CD4-positive, alpha-beta T cell treated with Interferon alpha-2 for 1 hour (primary cell): Measurements from ENCODE around the gene ETHE1.
"Not testable (repeated sequence)": the region's sequence is repeated elsewhere in the genome, so short reads cannot be mapped to it uniquely, and the experiment has no call there.

ENCODE experiments used
- DNase-seq, 2 donors: peaks; one replicate each; pipeline ENCODE4 v3.0.0-alpha.2; 2020 to 2022

Gene ETHE1

DNA sequence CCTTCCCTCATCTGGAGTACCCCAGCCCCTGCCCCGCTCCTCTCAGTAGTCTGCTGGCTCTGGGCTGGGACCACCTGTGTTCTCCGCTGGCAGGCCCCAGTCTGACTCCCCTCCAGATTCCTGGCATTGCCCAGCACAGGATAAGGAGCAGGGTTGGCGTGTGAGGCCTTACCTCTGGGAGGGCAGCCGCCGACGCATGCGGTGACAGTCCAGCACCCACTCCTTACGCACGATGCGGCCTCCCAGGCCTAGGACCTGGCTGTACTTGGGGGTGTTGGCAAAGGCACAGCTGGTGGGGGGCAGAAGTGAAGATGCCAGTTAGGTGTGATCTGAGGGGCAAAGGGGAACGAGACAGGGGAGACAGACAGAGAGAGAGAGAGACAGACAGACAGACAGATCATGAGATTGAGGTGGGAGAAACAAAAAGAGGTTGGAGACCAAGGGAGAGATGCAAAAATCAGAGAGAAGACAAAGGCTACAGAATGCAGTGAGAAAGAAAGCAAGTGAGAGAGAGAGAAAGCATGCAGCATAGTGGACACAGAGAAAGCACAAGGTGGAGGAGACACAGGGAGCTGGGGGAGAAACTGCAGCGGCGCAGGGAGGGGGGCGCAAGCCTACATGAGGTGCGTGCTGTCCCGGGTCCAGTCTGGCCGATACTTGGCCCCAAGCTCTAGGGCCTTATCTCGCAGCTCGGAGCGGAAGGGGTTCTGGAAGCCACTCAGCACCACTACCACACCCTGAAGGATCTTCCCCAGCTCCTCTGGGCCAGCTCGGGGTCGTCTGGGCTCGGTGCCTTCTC, 24.6 kb upstream of the ETHE1 start:
- DNase-seq = no peak

DNA sequence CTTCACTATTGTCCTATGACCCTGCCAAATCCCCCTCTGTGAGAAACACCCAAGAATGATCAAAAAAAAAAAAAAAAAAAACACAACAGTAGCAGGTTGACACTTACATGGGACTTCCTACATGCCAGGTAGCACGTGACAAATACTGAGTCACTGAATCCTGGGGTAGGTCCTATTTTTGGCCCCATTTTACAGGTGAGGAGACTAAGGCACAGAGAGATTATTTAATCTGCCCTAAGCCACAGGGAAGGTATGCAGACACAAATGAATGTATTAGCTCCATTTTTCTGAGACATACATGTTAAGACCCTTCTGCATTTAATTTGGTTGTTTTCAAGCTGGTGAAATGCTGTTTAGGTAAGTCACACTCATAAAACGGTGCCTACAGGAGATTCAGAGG, 21.7 kb upstream of the ETHE1 start:
- no peak for DNase-seq

DNA sequence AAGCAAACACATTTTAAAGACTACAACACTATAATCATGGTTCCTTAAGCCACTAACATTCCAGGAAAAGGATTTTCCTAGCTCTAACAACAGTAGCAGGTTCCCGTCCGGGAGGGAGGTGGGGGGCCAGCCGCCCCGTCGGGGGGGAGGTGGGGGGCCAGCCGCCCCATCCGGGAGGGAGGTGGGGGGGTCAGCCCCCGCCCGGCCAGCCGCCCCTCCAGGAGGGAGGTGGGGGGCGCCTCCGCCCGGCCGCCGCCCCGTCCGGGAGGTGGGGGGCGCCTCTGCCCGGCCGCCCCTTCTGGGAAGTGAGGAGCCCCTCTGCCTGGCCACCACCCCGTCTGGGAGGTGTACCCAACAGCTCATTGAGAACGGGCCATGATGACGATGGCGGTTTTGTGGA, 20.9 kb upstream of the ETHE1 start:
- not testable (repeated sequence) for DNase-seq

DNA sequence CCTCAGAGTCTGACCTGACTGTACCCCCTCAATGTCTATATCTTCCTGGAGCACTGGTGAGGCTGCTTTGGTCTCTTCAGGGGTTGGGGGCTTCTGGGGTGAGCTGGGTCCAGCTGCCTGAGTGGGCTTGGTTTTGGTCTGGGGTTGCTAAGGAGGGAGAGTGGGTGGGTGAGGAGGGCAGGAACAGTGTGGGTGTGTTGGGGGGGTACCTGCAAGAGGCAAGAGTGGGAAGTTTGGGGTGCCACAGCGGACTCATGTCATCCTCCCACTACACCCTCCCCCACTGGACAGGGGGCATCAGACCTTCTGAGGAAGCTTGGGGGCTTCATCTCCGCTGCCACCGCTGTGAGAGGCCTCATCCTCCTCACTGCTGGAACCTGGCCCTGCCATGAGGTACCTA, 19.6 kb upstream of the ETHE1 start:
- DNase-seq = no peak

DNA sequence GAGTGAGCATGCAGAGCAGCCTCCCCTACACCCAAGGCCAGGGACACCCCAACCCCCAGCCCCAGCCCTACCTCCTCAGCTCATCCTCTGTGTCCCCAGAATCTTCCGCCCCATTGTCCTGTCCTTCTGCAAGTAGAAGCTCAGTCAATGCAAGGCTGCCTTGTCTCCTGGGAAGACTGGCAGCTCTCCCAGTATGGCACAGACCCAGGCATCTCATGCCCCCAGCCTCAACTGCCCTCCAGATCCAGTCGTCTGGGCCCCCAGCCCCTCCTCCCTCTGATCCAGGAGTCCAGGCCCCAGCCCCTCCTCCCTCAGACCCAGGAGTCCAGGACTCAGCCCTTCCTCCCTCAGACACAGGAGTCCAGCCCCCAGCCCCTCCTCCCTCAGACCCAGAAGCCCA, 19.0 kb upstream of the ETHE1 start:
- DNase-seq = no peak

DNA sequence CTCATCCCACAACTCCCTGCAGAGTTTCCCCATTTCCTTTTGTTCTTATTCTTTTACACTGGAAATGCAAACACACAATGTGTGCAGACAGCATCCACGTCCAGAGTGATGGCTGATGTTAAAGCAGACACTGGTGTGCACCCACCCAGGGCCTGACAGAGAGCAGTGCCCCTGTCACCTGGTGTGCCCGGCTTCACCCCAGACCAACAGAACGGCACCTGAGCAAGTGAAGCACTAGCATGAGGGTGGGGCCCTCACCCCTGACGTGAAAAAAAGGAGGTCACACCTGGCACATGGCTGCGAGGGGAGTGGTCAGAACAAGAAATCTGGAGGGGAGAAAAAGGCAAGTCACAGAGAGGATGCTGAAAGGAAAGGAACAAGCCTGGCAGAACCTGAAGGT, 18.3 kb upstream of the ETHE1 start:
- DNase-seq = no peak

DNA sequence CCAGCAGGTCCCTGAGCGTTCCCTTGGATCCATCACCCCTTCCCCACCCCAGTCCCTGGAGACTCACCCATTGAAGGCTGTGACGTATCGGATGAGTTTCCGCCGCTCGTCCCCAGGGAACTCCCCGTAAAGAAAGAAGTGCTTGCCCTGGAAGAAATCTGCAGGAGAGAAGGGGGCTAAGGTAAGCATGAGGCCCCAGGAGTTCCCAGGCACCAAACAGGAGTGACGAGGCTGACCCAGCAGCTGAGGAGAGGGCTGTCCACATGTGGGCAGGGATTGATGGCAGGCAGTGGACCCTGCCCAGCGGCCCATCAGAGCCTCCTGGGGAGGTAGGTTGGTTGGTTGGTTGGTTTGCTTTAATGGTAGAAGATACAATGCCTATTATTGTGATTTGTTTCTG, 17.1 kb upstream of the ETHE1 start:
- DNase-seq = no peak

DNA sequence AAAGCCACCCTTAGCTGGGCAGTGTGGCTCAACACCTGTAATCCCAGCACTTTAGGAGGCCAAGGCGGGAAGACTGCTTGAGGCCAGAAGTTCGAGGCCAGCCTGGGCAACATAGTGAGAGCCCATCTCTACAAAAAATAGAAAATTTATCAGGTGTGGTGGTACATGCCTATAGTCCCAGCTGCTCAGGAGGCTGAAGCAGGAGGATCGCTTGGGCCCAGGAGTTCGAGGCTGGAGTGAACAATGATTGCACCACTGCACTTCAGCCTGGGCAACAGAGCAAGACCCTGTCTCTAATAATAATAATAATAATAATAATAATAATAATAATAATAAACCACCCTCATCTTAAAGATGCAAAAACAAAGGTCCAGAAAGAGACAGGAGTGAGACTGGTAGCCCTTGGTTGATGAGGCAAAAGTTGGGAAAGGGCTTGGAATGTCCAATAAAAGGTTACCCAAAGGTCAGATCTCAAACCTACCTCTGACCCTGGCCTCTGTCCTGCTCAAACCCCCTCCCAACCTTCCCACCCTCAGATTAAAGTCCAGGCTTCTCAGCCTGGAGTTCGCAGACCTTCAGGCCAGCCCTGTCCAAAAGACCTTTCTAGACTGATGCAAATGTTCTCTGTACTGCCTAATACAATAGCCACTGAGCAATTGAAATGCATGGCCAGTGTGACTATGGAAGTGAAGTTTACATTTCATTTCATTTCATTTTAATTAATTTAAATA, 15.1 kb upstream of the ETHE1 start:
- DNase-seq = no peak

DNA sequence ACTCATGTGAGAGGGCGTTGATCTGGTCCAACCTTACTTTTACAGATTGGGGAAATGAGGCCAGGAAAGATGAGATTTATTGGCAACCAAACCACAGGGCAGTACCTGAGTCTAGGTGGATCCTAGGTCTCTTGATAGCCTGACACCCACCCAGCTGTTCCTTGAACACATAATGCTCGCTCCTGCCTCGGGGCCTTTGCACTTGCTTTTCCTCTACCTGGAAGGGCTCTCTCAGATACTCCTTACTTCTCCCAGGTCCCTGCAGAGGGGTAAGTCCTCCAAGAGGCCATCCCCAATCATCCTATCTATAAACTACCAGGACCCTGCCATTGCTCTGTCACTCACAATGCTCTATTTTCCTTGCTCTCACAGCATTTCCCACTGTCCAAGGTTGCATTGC, 13.4 kb upstream of the ETHE1 start:
- no peak for DNase-seq

DNA sequence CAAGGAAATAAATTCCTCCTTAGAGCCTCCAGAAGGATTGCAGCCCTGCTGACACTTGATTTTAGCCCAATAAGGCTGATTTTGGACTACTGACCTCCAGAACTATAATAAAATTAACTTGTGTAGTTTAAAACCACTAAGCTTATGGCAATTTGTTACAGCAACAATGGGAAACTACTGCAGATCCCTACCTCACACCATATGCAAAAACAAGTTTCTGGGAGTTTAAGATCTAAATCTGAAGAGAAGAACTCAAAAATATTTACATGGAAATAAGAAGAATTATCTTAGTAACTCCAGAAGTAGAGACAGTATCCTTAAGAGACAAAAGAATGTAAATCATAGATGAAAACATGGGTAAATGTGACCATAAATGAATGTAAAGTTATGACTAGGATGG, 11.9 kb upstream of the ETHE1 start:
- no peak for DNase-seq

DNA sequence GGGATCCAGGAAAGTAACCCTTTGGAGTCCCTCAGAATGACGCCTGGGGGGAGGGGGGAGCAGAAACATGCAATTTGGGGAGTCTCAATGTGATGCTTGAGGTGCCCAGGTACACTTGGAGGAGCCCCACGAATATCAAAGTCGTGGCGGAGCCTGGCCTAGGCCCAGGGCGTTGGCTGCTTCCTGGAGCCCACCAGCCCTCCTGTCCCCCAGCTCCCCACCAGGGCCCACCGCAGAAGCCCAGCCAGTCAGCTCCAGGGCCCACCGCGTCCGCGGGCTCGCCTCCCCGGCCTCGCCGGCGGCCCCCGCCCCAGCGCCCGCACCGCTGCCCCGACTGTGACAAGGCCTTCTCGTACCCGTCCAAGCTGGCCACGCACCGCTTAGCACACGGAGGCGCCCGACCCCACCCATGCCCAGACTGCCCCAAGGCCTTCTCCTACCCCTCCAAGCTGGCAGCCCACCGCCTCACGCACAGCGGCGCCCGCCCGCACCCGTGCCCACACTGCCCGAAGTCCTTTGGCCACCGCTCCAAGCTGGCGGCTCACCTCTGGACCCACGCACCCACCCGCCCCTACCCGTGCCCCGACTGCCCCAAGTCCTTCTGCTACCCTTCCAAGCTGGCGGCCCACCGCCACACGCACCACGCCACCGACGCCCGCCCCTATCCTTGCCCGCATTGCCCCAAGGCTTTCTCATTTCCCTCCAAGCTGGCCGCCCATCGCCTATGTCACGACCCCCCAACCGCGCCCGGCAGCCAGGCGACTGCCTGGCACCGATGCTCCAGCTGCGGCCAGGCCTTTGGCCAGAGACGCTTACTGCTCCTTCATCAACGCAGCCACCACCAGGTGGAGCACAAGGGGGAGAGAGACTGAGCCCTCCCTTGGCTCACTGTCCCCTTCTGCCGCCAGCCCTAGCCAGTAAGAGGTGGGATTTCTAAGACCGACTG, 8.1 kb upstream of the ETHE1 start:
- DNase-seq = peak; percentile 21 to 41

DNA sequence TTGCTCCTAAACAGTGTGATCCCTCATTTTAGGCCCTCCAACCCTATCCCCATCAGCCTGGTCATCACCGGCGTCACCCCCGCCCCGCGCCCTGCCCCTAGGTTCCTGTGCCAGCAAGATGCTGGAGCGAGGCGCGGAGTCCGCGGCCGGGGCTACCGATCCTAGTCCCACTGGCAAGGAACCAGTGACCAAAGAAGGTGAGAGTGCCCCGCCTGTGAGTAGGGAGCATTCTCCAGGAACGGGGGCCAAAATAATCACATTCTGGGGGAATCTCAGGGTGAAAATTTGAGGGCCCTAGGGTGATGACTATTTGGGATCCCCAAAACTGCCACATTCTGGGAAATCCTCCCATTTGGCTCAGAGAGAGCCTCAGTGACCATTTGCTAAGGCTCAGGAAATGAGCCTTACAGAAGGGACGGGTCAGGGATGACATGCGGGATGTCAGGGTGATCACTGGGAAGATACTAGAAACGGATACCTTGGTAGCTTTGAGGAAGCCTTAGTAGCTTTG, 7.4 kb upstream of the ETHE1 start:
- DNase-seq = no peak

DNA sequence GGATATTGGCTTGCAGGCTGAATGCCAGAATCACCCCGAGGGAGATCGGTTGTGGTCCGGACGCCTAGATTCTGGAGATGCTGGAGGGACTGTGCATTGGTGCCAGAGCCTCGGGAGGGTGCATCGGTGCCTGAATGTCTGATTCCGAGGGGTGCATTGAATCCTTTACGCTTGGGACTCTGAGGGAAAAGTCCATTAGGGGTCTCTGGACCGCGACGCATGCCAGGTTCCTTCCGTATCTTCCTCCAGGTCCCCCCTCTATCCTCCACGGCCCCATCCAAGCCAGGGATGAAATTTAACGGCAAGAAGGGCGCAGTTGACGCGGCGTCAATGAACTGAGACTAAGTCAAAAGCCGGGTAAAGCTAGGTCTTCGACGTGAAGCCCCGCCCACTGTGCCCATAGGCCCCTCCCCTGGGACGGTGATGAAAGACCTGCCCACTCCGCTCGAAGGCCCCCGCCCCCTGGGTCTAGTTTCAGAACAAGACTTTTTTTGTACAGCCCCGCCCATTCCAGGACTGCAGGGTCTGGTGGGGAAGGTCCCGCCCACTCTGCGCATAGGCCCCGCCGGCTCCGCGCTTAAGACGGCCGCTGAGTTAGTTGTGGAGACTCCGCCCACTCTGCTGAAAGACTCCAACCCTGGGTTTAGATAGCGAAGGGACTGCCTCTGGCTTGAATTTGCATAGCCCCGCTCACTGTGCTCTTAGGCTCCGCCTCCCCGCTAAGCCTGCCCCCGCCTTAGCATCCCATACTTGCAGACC, 6.7 kb upstream of the ETHE1 start:
- peak; percentile 98 for DNase-seq

DNA sequence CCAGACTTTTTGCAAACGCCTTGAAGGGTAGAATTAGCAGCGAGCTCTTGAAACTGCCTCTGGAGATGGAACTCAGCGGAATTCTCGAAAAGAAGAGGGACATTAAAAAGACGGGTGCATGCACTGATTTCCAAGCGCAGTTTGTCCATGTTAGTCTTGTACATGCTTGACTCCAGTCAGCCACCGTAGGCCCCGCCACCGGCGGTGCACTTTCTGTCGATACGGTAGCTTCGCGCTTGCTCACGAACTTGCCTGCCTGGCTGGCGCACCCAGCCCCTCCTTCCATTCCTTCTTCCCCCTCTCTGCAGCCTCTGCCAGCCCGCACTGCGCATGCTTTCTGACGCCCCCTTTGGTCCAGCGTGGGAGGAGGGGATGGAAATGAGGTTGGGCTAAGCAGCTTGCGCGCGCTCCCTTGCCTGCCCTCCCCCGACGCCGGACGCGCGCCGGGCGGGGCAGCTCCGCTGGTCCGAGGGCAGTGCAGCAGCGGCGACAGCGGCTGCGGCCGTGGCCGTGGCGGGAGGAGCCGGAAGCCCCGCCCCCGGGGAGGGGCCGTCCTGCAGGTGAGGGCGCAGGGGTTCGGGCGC, 6.1 kb upstream of the ETHE1 start, which contains the start of gene ZNF575:
TSS of gene ZNF575 (plus strand) at position 227 of the 584 bp plus-strand sequence. CDS start 1,235 bp downstream, outside the sequence.
- peak; percentile 84 to 88 for DNase-seq

DNA sequence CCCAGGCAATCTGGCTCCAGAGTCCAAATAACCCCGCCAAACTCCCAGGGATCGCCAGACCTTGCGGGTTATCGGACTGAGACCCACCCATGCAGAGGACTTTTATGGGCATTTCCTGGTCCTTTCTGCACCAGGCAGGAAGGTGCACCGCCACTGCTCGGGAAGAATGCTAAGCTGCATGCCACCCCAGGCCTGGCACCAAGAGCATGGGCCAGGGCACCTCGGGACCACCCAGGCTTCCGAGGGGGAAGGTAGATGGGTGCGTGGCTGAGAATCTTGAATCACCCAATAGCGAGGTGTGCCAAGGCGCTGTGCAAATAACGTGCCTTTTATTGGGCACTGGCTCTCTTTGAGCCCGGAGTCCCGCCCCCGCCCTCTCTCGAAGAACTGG, 5.6 kb upstream of the ETHE1 start:
- no peak for DNase-seq

DNA sequence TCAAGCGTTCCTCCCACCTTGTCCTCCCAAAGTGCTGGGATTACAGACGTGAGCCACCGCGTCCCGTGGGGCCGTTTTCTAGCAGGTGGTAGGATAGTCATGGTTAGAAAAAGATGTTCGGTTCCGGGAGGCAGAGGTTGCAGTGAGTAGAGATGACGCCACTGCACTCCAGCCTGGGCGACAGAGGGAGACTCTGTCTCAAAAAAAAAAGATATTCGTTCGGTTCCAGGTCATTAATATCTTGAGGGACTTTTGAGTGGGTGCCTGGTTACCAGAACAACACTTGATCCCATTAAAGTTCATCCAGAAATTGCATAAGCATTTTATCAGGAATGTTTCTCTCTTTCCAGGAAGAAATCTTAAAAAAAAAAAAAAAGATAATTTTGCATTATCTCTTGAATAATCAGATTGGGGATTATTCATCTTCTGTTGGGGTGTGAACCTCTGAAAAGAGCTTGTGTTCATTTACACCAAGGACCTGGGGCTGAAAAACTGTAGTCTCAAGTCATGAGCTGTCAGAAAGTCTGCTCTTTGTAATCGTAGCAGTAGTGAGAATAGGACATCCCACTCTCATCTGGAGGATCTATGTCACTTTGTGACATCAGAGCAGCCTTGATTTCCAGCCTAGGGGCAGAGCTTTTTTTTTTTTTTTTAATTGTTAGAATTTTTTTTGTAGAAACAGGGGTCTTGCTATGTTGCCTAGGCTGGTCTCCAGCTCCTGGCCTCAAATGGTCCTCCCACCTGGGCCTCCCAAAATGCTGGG, 1.0 kb upstream of the ETHE1 start:
- DNase-seq = no peak

DNA sequence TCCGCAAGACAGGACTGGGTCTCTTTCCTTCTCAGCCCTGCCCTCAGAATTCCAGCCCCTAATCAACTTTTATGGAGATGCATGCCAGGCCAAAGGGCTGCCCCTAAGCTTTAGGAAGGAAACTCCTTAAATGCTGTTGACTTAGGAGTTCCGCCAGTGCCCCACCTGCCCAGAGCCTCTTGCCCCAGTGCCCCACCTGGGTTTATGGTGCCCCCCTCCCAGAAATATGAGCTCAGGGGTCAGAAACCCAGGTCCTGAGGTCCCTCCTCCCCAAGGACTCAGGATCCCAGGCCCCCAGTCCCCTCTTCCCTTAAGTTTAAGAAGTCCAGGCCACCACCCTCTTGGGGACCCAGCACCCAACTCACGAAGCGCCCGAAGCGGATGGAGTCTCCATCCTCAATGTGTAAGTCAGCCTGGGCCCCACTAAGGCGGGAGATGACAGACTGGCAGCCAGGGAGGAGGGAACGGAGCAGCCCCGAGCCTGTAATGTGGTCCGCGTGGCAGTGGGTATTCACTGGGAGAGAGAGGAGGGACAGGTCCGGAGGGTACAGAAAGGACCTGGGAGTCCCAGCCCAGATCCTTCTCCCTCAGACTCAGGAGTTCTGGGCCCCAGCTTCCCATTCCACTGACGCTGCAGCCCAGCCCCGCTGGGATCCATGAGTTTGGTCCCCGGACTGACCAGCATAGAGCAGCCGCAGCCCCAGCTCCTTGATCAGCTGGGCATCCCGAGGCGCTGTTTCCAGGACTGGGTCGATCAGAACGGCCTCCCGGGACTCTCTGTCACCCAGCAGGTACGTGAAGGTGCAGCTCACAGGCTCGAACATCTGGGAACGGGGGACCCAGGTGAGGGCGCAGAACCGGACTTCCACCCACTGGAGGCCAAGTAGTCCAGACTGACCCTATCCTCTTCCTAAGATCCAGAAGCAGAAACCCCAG, 897 bp downstream of the ETHE1 start:
- peak; percentile 11 to 24 for DNase-seq

DNA sequence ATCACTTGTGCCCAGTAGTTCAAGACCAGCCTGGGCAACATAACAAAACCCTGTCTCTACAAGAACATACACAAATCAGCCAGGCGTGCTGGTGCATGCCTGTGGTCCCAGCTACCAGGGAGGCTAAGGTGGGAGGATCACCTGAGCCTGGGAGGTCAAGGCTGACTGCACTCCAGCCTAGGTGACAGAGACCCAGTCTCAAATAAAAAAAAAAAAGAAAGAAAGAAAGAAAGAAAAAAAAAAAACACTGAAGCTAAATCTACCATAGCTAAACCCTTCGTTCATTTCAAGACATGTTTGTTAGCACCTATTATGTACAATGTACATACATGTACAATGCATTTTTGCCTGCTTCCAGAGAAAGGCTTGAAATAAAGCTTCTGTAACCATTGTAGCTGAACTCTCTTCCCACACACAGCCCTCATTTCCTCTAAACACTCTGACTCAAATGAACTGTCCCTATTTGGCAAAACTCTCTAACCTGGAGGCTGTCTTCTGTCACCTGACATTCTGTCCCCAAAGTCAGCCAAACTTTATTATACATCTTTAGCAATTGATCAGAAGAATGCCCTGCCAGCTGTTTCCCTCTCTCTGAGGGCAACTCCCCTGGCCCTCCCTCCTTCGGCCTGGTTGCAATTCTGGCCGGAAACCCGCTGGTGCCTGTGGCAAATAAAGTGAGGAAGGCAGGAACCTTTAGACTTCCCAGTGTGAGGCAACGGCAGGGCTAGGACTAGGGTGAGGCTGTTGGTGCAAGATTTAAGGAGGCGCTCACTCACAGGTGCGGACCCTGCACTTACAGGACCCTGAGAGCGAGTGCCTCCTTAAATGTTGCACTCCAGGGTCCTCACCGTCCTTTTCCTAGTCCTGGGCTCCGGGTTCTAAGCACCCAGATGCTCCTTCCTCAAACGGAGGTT, 1.8 kb downstream of the ETHE1 start:
- peak; percentile 45 to 76 for DNase-seq

DNA sequence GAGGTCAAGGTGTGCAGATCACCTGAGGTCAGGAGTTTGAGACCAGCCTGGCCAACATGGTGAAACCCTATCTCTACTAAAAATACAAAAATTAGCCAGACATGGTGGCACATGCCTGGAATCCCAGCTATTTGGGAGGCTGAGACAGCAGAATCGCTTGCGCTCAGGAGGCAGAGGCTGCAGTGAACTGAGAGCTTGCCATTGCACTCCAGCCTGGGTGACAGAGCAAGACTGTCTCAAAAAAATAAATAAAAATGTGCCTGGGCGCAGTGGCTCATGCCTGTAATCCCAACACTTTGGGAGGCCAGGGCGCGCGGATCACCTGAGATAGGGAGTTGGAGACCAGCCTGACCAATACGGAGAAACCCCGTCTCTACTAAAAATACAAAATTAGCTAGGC, 3.3 kb downstream of the ETHE1 start:
- DNase-seq = not testable (repeated sequence)
